HepG2 (cell line): ENCODE data around the gene NCBP3. TPM values are rescaled to one million over a fixed set of nuclear protein-coding genes. Genes with fewer than 3 reads are reported as not detected.
A peak's percentile ranks its signal among the peaks of the same experiment; 100 is the strongest.

ENCODE experiments used
- BCL6 ChIP-seq: IDR thresholded peaks from 2 replicates; pipeline ENCODE4 v1.6.1; 2016; ENCODE audit warnings: missing genetic modification reagents, missing compliant biosample characterization
- BHLHE40 ChIP-seq: IDR thresholded peaks from 2 replicates; pipeline ENCODE4 v1.6.1; 2011; ENCODE audit warnings: low read length, improper control_type of control experiment
- CREB1 ChIP-seq, 2 experiments: fragments of 450-650 bp in 1 of 2; IDR thresholded peaks; 2 replicates each; pipeline ENCODE4 v1.6.1; 2016 to 2017; ENCODE audit warnings: control low read depth in 1 of 2, mild to moderate bottlenecking in 1 of 2, missing compliant biosample characterization in 1 of 2, missing genetic modification characterization in 1 of 2
- DNMT3B ChIP-seq: conservative IDR thresholded peaks from 2 replicates; pipeline ENCODE4 v1.6.1; 2016; ENCODE audit warnings: missing biosample characterization, control low read depth
- DRAP1 ChIP-seq: IDR thresholded peaks from 2 replicates; pipeline ENCODE4 v1.6.1; 2016; ENCODE audit warnings: missing genetic modification reagents, missing compliant biosample characterization
- FOXO1 ChIP-seq: sonication (generic); formaldehyde crosslinking; IDR thresholded peaks from 2 replicates; pipeline ENCODE4 v1.4.0; 2020; ENCODE audit warnings: missing genetic modification reagents
- IRF9 ChIP-seq: sonication (generic); formaldehyde crosslinking; IDR thresholded peaks from 2 replicates; pipeline ENCODE4 v1.8.0; 2022; ENCODE audit warnings: missing genetic modification reagents, mild to moderate bottlenecking, borderline replicate concordance
- JUND ChIP-seq: sonication (generic); formaldehyde crosslinking; IDR thresholded peaks from 2 replicates; pipeline ENCODE4 v1.8.0; 2022; ENCODE audit warnings: mild to moderate bottlenecking, missing genetic modification reagents
- MTERF4 ChIP-seq: sonication (generic); formaldehyde crosslinking; IDR thresholded peaks from 2 replicates; pipeline ENCODE4 v1.8.0; 2023; ENCODE audit warnings: mild to moderate bottlenecking, missing genetic modification reagents
- MYNN ChIP-seq: sonication (generic); formaldehyde crosslinking; IDR thresholded peaks from 2 replicates; pipeline ENCODE4 v1.4.0; 2020; ENCODE audit warnings: mild to moderate bottlenecking, low read depth, missing genetic modification reagents
- NCOA2 ChIP-seq: sonication (generic); formaldehyde crosslinking; IDR thresholded peaks from 2 replicates; pipeline ENCODE4 v1.8.0; 2022; ENCODE audit warnings: inconsistent platforms
- THAP11 ChIP-seq: IDR thresholded peaks from 2 replicates; pipeline ENCODE4 v1.6.1; 2016; ENCODE audit warnings: missing biosample characterization, missing genetic modification reagents
- UBTF ChIP-seq: sonication (generic); formaldehyde crosslinking; IDR thresholded peaks from 2 replicates; pipeline ENCODE4 v1.4.0; 2020; ENCODE audit warnings: mild to moderate bottlenecking, missing genetic modification reagents
- ZNF121 ChIP-seq: sonication (generic); formaldehyde crosslinking; IDR thresholded peaks from 2 replicates; pipeline ENCODE4 v1.5.0; 2020; ENCODE audit warnings: mild to moderate bottlenecking, missing genetic modification reagents
- ZNF329 ChIP-seq: sonication (generic); formaldehyde crosslinking; IDR thresholded peaks from 2 replicates; pipeline ENCODE4 v1.9.0; 2021; ENCODE audit warnings: low read depth, mild to moderate bottlenecking, missing genetic modification reagents
- ZNF501 ChIP-seq: sonication (generic); formaldehyde crosslinking; IDR thresholded peaks from 2 replicates; pipeline ENCODE4 v1.5.1; 2020; ENCODE audit warnings: mild to moderate bottlenecking, moderate library complexity, missing genetic modification reagents
- ZNF549 ChIP-seq: sonication (generic); formaldehyde crosslinking; IDR thresholded peaks from 2 replicates; pipeline ENCODE4 v1.5.0; 2020; ENCODE audit warnings: missing genetic modification reagents
- ZNF556 ChIP-seq: sonication (generic); formaldehyde crosslinking; IDR thresholded peaks from 2 replicates; pipeline ENCODE4 v1.4.0; 2020; ENCODE audit warnings: mild to moderate bottlenecking, missing genetic modification reagents, borderline replicate concordance
- ZNF607 ChIP-seq: sonication (generic); formaldehyde crosslinking; IDR thresholded peaks from 2 replicates; pipeline ENCODE4 v1.5.1; 2020; ENCODE audit warnings: missing genetic modification reagents, mild to moderate bottlenecking, borderline replicate concordance
- ZNF678 ChIP-seq: sonication (generic); formaldehyde crosslinking; IDR thresholded peaks from 2 replicates; pipeline ENCODE4 v1.4.0; 2020; ENCODE audit warnings: mild to moderate bottlenecking, missing genetic modification reagents
- polyA plus RNA-seq, 8 experiments: library from polyadenylated mRNA; depleted of rRNA in 3 of 8; stranded (reverse) in 7 of 8; unstranded in 1 of 8; fragments of >200 nt; fragmentation: Illumina TruSeq in 4 of 8; extraction: Trizol in 4 of 8; gene quantifications; 2 replicates each; pipeline versions ENCODE4 v1.2.1 to v1.2.3, GENCODE V29; 2011 to 2016; ENCODE audit warnings: low read depth in 4 of 8, missing spikeins in 1 of 8, mixed read lengths in 1 of 8; ENCODE audit not compliant: insufficient read depth in 1 of 8
- total RNA-seq, 5 experiments: library from RNA; depleted of rRNA; stranded (reverse); fragments of >200 nt; fragmentation: Illumina TruSeq; extraction: Trizol; gene quantifications; 2 replicates each; pipeline ENCODE4 v1.2.3, GENCODE V29; 2016; ENCODE audit warnings: low read depth in 1 of 5

The NCBP3 gene
- total and polyA plus RNA-seq, 2 of the 13 experiments (the other 11 are each of a cell fraction or from before 2014, with no cell fraction given): 19.5 to 24.8 TPM

GRCh38 chr17:3794557-3795389, 51.3 kb downstream of the NCBP3 start (continued):
- TF ChIP-seq ZNF501 (CRISPR knock-in tag) (peak; percentile 63; the same call in 1 of the 2 replicates), DRAP1 (CRISPR knock-in tag) (0 out of 2 replicates have a peak, but pooled peaks have one; percentile 6), ZNF121 (CRISPR knock-in tag) (peak; percentile 43; the same call in 1 of the 2 replicates), BCL6 (CRISPR knock-in tag) (peak; percentile 33; the same call in 1 of the 2 replicates), UBTF (CRISPR knock-in tag) (0 out of 2 replicates have a peak, but pooled peaks have one; percentile 12), IRF9 (CRISPR knock-in tag) (no peak), ZNF556 (CRISPR knock-in tag) (peak; percentile 11; the same call in 1 of the 2 replicates), DNMT3B (CRISPR knock-in tag) (no peak), MYNN (no peak), JUND (CRISPR knock-in tag) (peak; percentile 50; the same call in 1 of the 2 replicates), THAP11 (CRISPR knock-in tag) (peak; percentile 24; the same call in 1 of the 2 replicates), ZNF329 (CRISPR knock-in tag) (0 out of 2 replicates have a peak, but pooled peaks have one; percentile 38), BHLHE40 (peak; percentile 65), NCOA2 (peak; percentile 55; the same call in 1 of the 2 replicates), ZNF549 (CRISPR knock-in tag) (no peak), FOXO1 (peak; percentile 40; the same call in 1 of the 2 replicates), ZNF607 (CRISPR knock-in tag) (0 out of 2 replicates have a peak, but pooled peaks have one; percentile 41), MTERF4 (peak; percentile 90; the same call in 1 of the 2 replicates), CREB1 (IDR thresholded peaks at IDR 0.05) (peak; percentile 65), CREB1 (CRISPR knock-in tag; IDR thresholded peaks at IDR 0.05) (no peak), ZNF678 (CRISPR knock-in tag) (no peak)
